GM18505 (cell line): ENCODE results near the gene MKRN3.
"Not testable (repeated sequence)": the region's sequence is repeated elsewhere in the genome, so short reads cannot be mapped to it uniquely, and the experiment has no call there.

Source experiments
- ATAC-seq: cut with Tn5 transposase; IDR thresholded peaks from one replicate; pipeline ENCODE4 v1.9.1; 2021; ENCODE audit not compliant: unreplicated experiment
- POLR2A ChIP-seq: IDR thresholded peaks from 4 replicates; pipeline ENCODE4 v1.6.1; 2011; ENCODE audit warnings: borderline replicate concordance; ENCODE audit not compliant: insufficient read depth, insufficient read length; ENCODE audit errors: extremely low read depth

The MKRN3 gene

GRCh38 chr15:23566651-23567050, 1.2 kb downstream of the MKRN3 start:
- no peak for TF ChIP-seq POLR2A
- no peak for ATAC-seq

DNA sequence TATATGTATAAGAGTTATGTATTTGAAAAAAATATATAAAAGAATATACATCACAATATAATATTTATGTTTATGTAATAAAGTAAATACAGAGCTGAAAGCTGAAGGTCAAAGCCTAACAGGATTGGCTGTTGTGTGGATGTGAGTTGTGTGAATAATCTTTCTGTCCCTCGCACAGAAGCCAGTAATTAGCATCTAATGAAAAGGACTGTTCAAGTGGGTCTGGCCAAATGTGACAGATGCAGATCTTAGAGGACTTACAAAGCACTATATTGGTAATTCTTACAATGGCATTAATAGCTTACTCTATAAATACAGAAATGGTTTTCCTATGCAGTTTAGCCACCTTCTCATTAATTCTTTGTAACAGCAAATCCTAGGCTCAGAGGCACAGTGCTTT, 2.4 kb downstream of the MKRN3 start:
- no peak for TF ChIP-seq POLR2A
- ATAC-seq, result no peak

- ATAC-seq, result no peak
- TF ChIP-seq POLR2A, result no peak
These were observed 3.9 kb downstream of the MKRN3 start for GRCh38 chr15:23569151-23569925.

DNA sequence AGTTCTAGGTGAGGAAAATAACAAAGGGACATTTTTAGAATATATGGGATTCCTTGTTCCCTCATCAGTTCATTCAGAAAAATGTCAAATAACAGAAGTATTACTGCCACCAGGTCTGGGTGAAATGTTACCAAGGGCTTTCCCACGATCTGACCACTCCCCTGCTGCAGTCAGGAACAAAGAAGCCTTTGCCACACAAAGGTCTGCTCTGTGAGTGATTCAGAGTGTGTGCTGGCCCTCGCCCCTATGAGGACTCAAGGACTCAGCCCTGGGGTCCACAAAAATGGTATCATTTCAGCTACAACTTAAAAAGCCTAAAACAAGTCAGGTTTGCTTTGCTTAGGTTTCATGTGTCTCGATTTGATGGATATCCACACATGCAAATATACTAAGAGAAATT, 5.0 kb downstream of the MKRN3 start:
- no peak for ATAC-seq
- TF ChIP-seq POLR2A, result no peak

DNA sequence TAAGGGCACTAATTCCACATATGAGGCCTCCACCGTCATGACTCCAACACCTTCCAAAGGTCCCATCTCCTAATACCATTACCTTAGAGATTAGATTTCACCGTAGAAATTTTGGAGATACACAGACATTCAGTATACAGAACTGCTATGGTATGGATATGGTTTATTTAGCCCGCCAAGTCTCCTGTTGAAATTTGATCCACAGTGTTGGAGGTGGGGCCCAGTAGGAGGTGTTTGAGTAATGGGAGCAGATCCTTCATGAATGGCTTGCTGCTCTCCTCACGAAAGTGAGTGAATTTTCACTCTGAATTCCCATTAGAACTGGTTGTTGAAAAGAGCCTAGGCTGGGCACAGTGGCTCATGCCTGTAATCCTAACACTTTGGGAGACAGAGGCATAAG, 7.4 kb downstream of the MKRN3 start:
- ATAC-seq, result no peak
- TF ChIP-seq POLR2A, result no peak

- TF ChIP-seq POLR2A, result no peak
- no peak for ATAC-seq
These were observed 9.3 kb downstream of the MKRN3 start for GRCh38 chr15:23574742-23575141.

DNA sequence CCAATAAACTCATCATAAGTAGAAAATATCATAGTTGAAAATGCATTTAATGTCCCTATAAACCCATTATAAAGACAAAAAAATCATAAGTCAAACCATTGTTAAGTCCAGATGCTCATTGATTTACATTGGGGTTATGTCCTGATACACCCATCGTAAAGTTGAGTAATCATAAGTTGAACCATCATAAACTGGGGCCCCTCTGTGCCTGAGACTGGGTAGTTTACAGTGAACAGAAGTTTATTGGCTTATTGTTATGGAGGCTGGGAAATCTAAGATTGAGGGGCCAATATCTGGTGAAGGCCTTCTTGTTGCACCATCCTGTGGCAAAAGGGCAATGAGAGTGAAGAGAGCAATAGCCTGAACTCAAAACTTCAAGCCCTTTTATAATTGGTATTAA, 10.6 kb downstream of the MKRN3 start:
- ATAC-seq, result no peak
- TF ChIP-seq POLR2A, result no peak

DNA sequence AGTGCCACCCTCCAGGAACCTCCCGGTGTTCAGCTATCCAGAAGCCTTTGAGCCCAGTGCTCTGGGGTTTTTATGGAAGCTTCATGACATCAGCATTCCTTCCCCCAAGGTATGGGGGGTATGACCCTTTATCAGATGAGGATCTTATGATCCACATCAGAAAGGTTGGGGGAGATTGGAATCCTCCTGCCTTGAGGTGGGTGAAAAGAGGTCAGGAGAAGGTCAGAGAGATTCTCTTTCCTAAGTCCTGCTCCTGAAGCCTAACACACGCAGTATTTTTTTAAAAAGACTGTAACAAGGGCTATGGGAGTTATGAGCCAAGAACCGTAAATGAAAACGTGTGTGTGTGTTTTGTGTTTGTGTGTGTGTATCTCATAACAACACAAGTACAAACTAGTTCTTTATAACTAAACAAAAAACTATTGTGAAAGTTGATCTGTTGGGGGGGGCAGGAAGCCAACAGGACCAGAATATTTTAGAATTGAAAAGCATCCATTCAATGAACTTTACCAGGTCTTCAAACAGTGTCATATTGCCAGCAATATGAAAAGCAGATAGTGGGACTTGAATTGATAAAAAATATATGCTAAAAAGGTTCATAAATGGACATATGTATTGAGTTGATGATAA, 13.2 kb downstream of the MKRN3 start:
- ATAC-seq, result no peak
- TF ChIP-seq POLR2A, result no peak

DNA sequence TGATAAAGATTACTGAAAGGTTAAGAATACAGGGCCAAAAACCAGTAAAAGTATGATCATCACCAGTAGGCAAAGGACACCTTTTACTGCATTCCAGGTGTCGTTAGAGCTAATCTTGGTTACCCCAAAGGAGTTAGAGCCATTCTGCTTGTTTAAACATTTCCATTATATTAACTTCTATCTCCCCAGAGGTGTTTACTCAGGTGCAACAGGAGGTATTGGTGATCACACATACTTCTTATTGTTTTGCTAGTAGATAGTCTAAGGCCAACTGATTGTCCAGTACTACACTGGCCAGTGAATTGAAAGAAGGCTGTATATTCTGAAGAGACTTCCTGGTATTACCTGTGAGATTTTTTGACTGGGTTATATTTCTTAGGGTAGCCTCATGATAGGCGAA, 22.8 kb downstream of the MKRN3 start:
- no peak for ATAC-seq
- TF ChIP-seq POLR2A, result no peak

DNA sequence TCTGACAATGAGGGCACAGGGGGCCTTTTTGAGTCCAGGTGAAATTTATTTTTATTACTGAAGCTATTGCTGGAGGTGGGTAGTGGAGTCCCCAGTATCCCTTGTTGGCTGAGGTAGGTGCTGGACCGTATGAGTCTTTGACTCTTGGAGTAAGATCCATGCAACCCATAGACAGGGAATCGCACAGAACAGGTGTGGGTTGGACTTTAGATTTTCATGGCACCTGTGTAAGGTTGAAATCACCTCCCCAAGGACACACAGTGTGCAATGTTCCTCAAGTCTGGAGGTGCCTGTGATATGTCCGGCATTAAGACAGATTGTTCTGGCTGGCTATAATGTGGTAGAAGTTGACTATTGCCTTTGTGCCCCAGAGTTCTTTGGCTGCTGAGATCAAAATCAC, 23.5 kb downstream of the MKRN3 start:
- ATAC-seq, result no peak
- TF ChIP-seq POLR2A, result no peak

GRCh38 chr15:23594252-23594770, 28.8 kb downstream of the MKRN3 start:
- TF ChIP-seq POLR2A, result no peak
- ATAC-seq, result no peak

GRCh38 chr15:23595368-23595767, 29.9 kb downstream of the MKRN3 start:
- no peak for ATAC-seq
- TF ChIP-seq POLR2A, result no peak

DNA sequence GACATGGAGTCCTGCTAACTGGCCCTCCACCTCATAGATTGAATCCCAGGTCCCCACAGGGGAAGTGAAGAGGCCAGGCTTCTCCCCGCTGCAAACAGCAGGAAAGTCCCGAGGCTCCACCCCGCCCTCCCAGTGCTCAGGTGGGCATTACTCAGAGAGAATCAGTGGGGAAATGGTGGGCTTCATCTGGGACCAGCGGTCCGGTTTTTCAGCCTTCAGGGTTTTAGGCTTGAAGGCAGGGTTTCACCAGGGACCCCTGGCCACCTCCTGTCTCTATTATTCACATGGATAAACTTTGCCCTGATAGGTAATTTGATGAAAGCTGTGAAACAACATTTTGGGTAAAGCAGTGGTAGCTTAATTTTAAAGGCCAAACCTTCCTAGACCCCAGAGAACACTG, 31.3 kb downstream of the MKRN3 start:
- TF ChIP-seq POLR2A, result no peak
- ATAC-seq, result no peak

GRCh38 chr15:23597278-23597677, 31.8 kb downstream of the MKRN3 start:
- not testable (repeated sequence) for ATAC-seq
